ENCODE results near the gene FOXP1. TPM values are rescaled to one million over a fixed set of nuclear protein-coding genes. Genes with fewer than 3 reads are reported as not detected.

The FOXP1 gene
- total and polyA plus RNA-seq, 2 of the 13 experiments (the other 11 are each of a cell fraction or from before 2014, with no cell fraction given) = 40.4 to 59.0 TPM

DNA sequence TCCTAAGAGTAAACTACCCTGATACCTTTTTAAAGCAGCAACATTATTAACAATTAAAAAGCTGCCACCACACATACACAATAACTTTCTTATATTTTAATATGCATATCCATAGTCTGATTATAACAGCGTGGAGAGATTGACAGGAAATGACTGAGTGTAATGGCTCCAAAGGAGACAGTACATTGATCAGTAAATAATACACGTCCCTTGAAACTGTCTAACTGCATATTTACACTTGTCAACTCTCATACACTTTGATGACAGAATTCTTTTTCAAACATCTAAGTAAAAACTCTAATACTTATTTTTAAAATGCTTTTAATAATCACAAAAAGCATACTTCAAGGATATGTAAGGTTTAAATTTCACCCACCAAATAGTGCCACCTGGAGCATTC is 99.5 kb downstream of the FOXP1 start:
- FAIRE-seq = no peak
- Histone ChIP-seq H2AFZ (ENCODE audit: low read length) (no peak overlapping the region), H3K9me3 (ENCODE audit: low read length) (no peaks in the 10 kb centered on the region), H3K9ac (ENCODE audit: insufficient read depth, low read depth, low read length) (no peak overlapping the region), H3K27me3 (ENCODE audit: control insufficient read depth in 1 of 2, insufficient read depth in 2 of 2, low read length in 2 of 2) (no peaks in the 10 kb centered on the region), H3K27ac (ENCODE audit: extremely low read length, insufficient read depth, low read length) (no peak overlapping the region), H3K79me2 (ENCODE audit: insufficient read depth, low read length) (peaks cover 13% of the 10 kb centered on the region), H3K4me2 (ENCODE audit: low read depth, low read length) (no peak overlapping the region), H4K20me1 (ENCODE audit: insufficient read depth, low read length) (no peaks in the 10 kb centered on the region), H3K4me1 (ENCODE audit: insufficient read depth, low read length) (no peaks in the 10 kb centered on the region), H3K36me3 (replicated peaks in 1 of 2; ENCODE audit: control insufficient read depth in 1 of 2, insufficient read depth in 2 of 2, low read length in 2 of 2) (peaks cover 0 to 7% of the 10 kb centered on the region in 2 experiments; a peak in 1 of 5 replicates), H3K4me3 (replicated peaks in 1 of 3; ENCODE audit: insufficient read depth in 1 of 3, low read depth in 2 of 3, low read length in 3 of 3) (no peak overlapping the region)
- no peak for ATAC-seq
- TF ChIP-seq SMAD9 (CRISPR knock-in tag; IDR thresholded peaks at IDR 0.05) (no peak), ZNF460 (CRISPR knock-in tag; IDR thresholded peaks at IDR 0.05; ENCODE audit: borderline replicate concordance) (no peak), IKZF4 (CRISPR knock-in tag; IDR thresholded peaks at IDR 0.05; ENCODE audit: borderline replicate concordance, low read depth, not compliant biosample characterization) (no peak), SAP130 (CRISPR knock-in tag; IDR thresholded peaks at IDR 0.05; ENCODE audit: low read depth) (no peak), SCMH1 (CRISPR knock-in tag; IDR thresholded peaks at IDR 0.05; ENCODE audit: borderline replicate concordance) (no peak), TP53 (CRISPR knock-in tag; conservative IDR thresholded peaks at IDR 0.05) (no peak), U2AF1 (optimal IDR thresholded peaks at IDR 0.05; ENCODE audit: low read depth, low read length) (no peak), ZNF780A (CRISPR knock-in tag; IDR thresholded peaks at IDR 0.05) (no peak)
- TF ChIP-seq, protein P1, sequence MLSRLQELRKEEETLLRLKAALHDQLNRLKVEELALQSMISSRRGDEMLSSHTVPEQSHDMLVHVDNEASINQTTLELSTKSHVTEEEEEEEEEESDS (CRISPR knock-in tag; IDR thresholded peaks at IDR 0.05; ENCODE audit: borderline replicate concordance) = no peak
- TF ChIP-seq, protein P2, sequence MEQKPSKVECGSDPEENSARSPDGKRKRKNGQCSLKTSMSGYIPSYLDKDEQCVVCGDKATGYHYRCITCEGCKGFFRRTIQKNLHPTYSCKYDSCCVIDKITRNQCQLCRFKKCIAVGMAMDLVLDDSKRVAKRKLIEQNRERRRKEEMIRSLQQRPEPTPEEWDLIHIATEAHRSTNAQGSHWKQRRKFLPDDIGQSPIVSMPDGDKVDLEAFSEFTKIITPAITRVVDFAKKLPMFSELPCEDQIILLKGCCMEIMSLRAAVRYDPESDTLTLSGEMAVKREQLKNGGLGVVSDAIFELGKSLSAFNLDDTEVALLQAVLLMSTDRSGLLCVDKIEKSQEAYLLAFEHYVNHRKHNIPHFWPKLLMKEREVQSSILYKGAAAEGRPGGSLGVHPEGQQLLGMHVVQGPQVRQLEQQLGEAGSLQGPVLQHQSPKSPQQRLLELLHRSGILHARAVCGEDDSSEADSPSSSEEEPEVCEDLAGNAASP (CRISPR knock-in tag; IDR thresholded peaks at IDR 0.05; ENCODE audit: borderline replicate concordance) = no peak
- TF ChIP-seq, protein P3, sequence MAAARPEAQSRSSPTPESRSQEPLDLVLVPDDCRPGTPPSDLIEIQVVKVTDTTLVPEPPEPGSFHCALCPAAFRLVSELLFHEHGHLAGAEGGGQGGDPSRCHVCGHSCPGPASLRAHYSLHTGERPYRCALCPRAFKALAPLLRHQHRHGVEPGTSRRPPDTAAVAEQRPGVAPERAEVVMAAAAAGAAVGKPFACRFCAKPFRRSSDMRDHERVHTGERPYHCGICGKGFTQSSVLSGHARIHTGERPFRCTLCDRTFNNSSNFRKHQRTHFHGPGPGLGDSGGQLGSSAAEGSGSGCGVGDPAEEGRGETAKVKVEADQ (CRISPR knock-in tag; IDR thresholded peaks at IDR 0.05; ENCODE audit: borderline replicate concordance) = no peak
- 89% methylated on average over 2 of the region's 2 CpGs for WGBS (ENCODE audit: low lambda C conversion rate)
- DNase-seq (ENCODE audit: low spot score) = no peak
- ChIA-PET CTCF (ENCODE audit: low intra/inter-chr PET ratio, low total read pairs) (no interaction called here), POLR2A (no interaction called here)
- in situ Hi-C loops (cut with HindIII; ENCODE audit: extremely low pct_ligation_motif_present, low pct_unique_long_range_greater_than_20kb) (no loop called here), intact Hi-C loops (cut with micrococcal nuclease; ENCODE audit: unreplicated experiment) (no loop called here)
- no TSS peak for BruUV-seq (replicated peaks)
